PC-3 (cell line): ENCODE measurements around the gene PURA. TPM values are rescaled to one million over a fixed set of nuclear protein-coding genes. Genes with fewer than 3 reads are reported as not detected.

Experiments used
- ATAC-seq: fragments of 200-7000 bp; cut with Tn5 transposase; 2 replicates; pipeline ENCODE4 v1.9.1; 2020; ENCODE audit warnings: mild to moderate bottlenecking, moderate library complexity
- BruUV-seq: library from RNA; stranded (reverse); fragments of 400-500 nt; replicated peaks from 2 replicates; lab custom pipeline; 2021; lab: Mats Ljungman, UMichigan
- CTCF ChIA-PET: fragments of 300-600 bp; sonication (Branson Sonifier 250); formaldehyde crosslinking; loops from one replicate; lab custom pipeline; 2022; ENCODE audit warnings: antibody characterized with exemption; lab: Charles Lee
- POLR2A ChIA-PET: fragments of 300-600 bp; sonication (Branson Sonifier 250); formaldehyde crosslinking; loops from one replicate; lab custom pipeline; 2022; ENCODE audit warnings: antibody characterized with exemption; ENCODE audit not compliant: unreplicated experiment; lab: Charles Lee
- DNase-seq: peaks from one replicate; pipeline ENCODE4 v3.0.0-alpha.2; 2015
- H2AFZ ChIP-seq: fragments of 300-600 bp; sonication (generic); 2 replicates; pipeline ENCODE4 v1.6.0; 2016; ENCODE audit warnings: antibody characterized with exemption, low read length
- H3F3A ChIP-seq: fragments of 300-600 bp; sonication (generic); one replicate; pipeline ENCODE4 v1.6.0; 2017; ENCODE audit warnings: antibody characterized with exemption, low read length, control low read depth, mild to moderate bottlenecking; ENCODE audit not compliant: unreplicated experiment
- H3K27ac ChIP-seq: fragments of 300-600 bp; sonication (generic); 2 replicates; pipeline ENCODE4 v1.5.1; 2016; ENCODE audit warnings: mild to moderate bottlenecking, low read length
- H3K27me3 ChIP-seq: fragments of 300-600 bp; sonication (generic); 2 replicates; pipeline ENCODE4 v1.6.1; 2016; ENCODE audit warnings: low read length, mixed read lengths
- H3K36me3 ChIP-seq: fragments of 300-600 bp; sonication (generic); 2 replicates; pipeline ENCODE4 v1.6.1; 2016; ENCODE audit warnings: low read depth, mixed run types, low read length, mixed read lengths
- H3K4me1 ChIP-seq: fragments of 300-600 bp; sonication (generic); 2 replicates; pipeline ENCODE4 v1.5.1; 2016; ENCODE audit warnings: low read length; ENCODE audit not compliant: insufficient read depth
- H3K4me2 ChIP-seq: fragments of 300-600 bp; sonication (generic); 2 replicates; pipeline ENCODE4 v1.6.0; 2016; ENCODE audit warnings: low read length
- H3K4me3 ChIP-seq: fragments of 300-600 bp; sonication (generic); 2 replicates; pipeline ENCODE4 v1.5.1; 2016; ENCODE audit warnings: mild to moderate bottlenecking, low read length, mixed read lengths
- H3K79me2 ChIP-seq: fragments of 300-600 bp; sonication (generic); 2 replicates; pipeline ENCODE4 v1.6.1; 2017; ENCODE audit warnings: low read length, mixed read lengths
- H3K9ac ChIP-seq: fragments of 300-600 bp; sonication (generic); 2 replicates; pipeline ENCODE4 v1.6.0; 2016; ENCODE audit warnings: mild to moderate bottlenecking, low read length
- H3K9me2 ChIP-seq: fragments of 300-600 bp; sonication (generic); replicated peaks from 2 replicates; pipeline ENCODE4 v1.6.1; 2016; ENCODE audit warnings: mixed run types, low read length, mixed read lengths
- H3K9me3 ChIP-seq: fragments of 300-600 bp; sonication (generic); 2 replicates; pipeline ENCODE4 v1.6.1; 2016; ENCODE audit warnings: low read length, mixed read lengths
- H4K20me1 ChIP-seq: fragments of 300-600 bp; sonication (generic); 2 replicates; pipeline ENCODE4 v1.6.1; 2016; ENCODE audit warnings: low read length, mixed read lengths
- EZH2 ChIP-seq: fragments of 300-600 bp; sonication (generic); IDR thresholded peaks from one replicate; pipeline ENCODE4 v1.6.1; 2017; ENCODE audit warnings: antibody characterized with exemption, mild to moderate bottlenecking, low read length; ENCODE audit not compliant: unreplicated experiment
- EZH2phosphoT487 ChIP-seq: fragments of 300-600 bp; sonication (generic); IDR thresholded peaks from 2 replicates; pipeline ENCODE4 v1.6.1; 2018; ENCODE audit warnings: mild to moderate bottlenecking, antibody characterized with exemption, low read length, borderline replicate concordance
- intact Hi-C: fragments of 100-400 bp; cut with micrococcal nuclease; formaldehyde crosslinking; loops from 2 replicates; pipeline ENCODE4 v1.9.0; 2023
- total RNA-seq: library from RNA; depleted of rRNA; stranded (reverse); fragments of >200 nt; gene quantifications from 2 replicates; pipeline ENCODE4 v1.2.3, GENCODE V29; 2014
- TF ChIP-seq, protein P1 (sequence below): fragments of 300-600 bp; sonication (generic); conservative IDR thresholded peaks from 2 replicates; pipeline ENCODE4 v1.5.1; 2017; ENCODE audit warnings: antibody characterized with exemption, low read depth, mild to moderate bottlenecking, low read length

PURA gene
- total RNA-seq, 1 experiment from 2014 or later, result 8.5 TPM

DNA sequence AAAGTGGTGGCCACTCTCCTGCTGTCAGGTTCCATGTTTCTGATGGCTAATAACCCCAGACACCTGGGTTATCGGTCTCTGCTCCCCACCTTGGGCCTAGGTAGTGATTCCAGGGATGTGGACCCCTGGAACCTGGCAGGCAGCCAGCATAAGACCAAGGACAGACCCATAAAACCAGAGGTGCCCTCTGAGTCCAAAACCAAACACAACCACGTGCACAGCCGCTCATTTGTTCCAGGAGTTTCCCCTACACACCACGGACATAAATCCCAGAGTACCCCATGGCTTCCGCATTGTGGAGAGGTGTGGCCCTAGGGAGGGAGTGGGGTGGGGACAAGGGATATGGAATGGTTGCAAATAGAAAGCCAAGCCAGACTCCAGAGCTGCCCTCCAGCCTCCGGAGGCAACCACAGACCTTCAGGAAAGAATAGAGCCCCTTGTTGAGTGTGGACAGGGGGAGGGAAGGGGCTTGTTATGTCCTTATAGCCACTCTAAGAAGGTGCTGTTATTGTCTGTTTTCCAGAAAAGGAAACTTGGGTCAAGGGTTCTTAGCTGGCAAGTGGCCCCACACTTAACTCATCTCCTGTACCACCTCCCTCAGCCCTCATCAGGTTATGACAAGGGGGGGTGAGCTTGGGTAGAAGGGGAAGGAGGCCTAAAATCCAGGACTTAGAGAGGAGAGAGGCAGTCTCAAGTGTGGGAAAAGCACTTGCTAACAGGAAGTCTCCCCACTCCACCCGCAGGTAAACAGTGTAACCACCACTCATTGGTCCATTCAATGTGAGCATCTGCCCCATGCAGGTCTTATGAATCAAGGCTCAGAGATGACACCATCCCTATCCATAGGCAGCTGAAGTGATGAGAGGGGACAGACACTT, 37.5 kb downstream of the PURA start:
- no peaks in the 10 kb centered on the region for H3K9me2 ChIP-seq
- TF ChIP-seq EZH2 (no peak), EZH2phosphoT487 (no peak)
- TF ChIP-seq, protein P1, sequence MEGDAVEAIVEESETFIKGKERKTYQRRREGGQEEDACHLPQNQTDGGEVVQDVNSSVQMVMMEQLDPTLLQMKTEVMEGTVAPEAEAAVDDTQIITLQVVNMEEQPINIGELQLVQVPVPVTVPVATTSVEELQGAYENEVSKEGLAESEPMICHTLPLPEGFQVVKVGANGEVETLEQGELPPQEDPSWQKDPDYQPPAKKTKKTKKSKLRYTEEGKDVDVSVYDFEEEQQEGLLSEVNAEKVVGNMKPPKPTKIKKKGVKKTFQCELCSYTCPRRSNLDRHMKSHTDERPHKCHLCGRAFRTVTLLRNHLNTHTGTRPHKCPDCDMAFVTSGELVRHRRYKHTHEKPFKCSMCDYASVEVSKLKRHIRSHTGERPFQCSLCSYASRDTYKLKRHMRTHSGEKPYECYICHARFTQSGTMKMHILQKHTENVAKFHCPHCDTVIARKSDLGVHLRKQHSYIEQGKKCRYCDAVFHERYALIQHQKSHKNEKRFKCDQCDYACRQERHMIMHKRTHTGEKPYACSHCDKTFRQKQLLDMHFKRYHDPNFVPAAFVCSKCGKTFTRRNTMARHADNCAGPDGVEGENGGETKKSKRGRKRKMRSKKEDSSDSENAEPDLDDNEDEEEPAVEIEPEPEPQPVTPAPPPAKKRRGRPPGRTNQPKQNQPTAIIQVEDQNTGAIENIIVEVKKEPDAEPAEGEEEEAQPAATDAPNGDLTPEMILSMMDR, result no peak
- no peak overlapping the region for H3K4me2 ChIP-seq
- H3K4me1 ChIP-seq, result no peaks in the 10 kb centered on the region
- intact Hi-C loops, result no loop called here
- H3K79me2 ChIP-seq, result no peaks in the 10 kb centered on the region
- ATAC-seq (no peak), DNase-seq (no peak)
- H2AFZ ChIP-seq, result no peak overlapping the region
- H3K4me3 ChIP-seq, result no peak overlapping the region
- no peaks in the 10 kb centered on the region for H3K9me3 ChIP-seq
- no peaks in the 10 kb centered on the region for H3K36me3 ChIP-seq
- no peak overlapping the region for H3K9ac ChIP-seq
- CTCF ChIA-PET, result no interaction called here
- POLR2A ChIA-PET, result no interaction called here
- BruUV-seq, result no TSS peak
- H3K27ac ChIP-seq, result no peak overlapping the region
- H4K20me1 ChIP-seq, result no peaks in the 10 kb centered on the region
- H3F3A ChIP-seq, result no peaks in the 10 kb centered on the region
- H3K27me3 ChIP-seq, result no peaks in the 10 kb centered on the region

DNA sequence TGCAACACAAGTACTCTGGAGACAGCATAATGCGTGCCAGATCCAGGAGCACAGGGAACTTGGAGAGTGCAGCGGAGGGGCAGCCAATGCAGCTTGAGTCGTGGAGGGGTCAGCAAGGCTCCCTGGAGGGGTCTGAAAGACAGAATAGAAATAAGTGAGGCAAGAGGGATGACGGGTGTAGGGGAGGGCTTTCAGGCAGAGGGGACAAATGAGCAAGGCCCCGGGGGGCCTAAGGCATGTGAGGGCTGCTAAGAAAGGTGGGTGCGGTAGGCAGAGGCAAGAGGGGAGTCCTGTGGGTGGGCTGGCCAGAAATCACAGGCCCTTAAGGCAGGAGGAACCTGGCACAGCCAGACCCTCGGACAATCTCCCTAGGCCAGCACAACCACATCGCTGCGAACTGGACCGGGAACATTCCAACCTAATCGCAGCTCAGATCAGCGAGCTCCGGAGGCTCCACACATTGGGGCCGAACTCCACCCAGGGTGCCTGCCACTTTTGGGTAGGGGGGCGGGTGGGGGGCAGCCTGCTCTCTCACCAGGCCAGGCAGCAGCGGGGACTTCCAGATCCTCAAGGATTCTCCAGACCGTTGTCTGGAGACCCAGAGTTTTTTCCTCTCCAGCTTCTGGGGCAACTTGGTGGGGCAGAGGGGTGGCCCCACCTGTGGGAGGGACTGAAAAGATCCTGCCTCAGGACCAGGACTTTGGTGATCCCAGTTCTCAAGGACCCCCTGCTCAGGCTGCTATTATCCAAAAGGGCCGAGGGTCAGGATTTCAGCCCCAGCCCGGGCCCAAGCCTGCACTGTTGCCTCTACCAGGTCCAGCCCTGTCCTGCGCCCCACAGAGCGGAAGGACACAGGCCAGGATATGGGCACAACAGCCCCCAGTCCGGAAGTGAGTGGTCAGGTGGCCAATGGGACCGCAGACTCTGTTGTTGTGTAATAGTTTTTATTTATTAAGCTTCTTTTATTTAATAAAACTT, 38.4 kb downstream of the PURA start:
- DNase-seq (no peak), ATAC-seq (no peak)
- Histone ChIP-seq H3K4me3 (no peak overlapping the region), H3K4me1 (peaks cover 5% of the 10 kb centered on the region), H2AFZ (no peak overlapping the region), H3K79me2 (no peaks in the 10 kb centered on the region), H3K9me3 (no peaks in the 10 kb centered on the region), H3K9me2 (no peaks in the 10 kb centered on the region), H3K4me2 (no peak overlapping the region), H3K36me3 (no peaks in the 10 kb centered on the region), H3K27me3 (no peaks in the 10 kb centered on the region), H4K20me1 (no peaks in the 10 kb centered on the region), H3K27ac (no peak overlapping the region), H3K9ac (no peak overlapping the region), H3F3A (no peaks in the 10 kb centered on the region)
- no TSS peak for BruUV-seq
- ChIA-PET CTCF (interaction anchor here (0.6 kb wide), 1 partner anchor 363 kb away, joined by 4 read pairs; no protein-coding TSS in a partner anchor), POLR2A (no interaction called here)
- TF ChIP-seq, protein P1, result no peak
- TF ChIP-seq EZH2phosphoT487 (no peak), EZH2 (no peak)
- intact Hi-C loops, result no loop called here
